ENCODE data around the gene GABRG1. TPM values are rescaled to one million over a fixed set of nuclear protein-coding genes. Genes with fewer than 3 reads are reported as not detected.

The GABRG1 gene
- total RNA-seq, 4 donors from 2014 or later, result 0.09 TPM; not detected in 3

DNA sequence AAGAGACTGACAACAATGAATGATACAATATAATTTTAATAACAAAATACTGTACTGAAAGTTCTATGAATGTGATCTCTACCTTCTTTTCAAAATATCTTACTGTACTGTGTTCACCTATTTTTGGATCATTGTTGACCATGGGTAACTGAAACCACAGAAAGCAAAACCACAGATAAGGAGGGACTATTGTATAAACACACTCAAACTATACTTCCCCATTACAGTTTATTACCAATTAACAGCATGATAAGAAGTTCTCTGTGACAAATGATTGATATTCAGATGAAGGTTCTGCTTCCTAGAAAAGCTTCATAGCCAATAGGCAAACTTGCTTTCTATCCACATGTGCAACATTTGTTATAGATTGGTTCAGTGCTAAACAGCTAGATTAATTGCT, 50.1 kb downstream of the GABRG1 start:
- ATAC-seq (ENCODE audit: low FRiP score) (no peak), DNase-seq (ENCODE audit: low spot score) (no peak)
- TF ChIP-seq, protein P1, sequence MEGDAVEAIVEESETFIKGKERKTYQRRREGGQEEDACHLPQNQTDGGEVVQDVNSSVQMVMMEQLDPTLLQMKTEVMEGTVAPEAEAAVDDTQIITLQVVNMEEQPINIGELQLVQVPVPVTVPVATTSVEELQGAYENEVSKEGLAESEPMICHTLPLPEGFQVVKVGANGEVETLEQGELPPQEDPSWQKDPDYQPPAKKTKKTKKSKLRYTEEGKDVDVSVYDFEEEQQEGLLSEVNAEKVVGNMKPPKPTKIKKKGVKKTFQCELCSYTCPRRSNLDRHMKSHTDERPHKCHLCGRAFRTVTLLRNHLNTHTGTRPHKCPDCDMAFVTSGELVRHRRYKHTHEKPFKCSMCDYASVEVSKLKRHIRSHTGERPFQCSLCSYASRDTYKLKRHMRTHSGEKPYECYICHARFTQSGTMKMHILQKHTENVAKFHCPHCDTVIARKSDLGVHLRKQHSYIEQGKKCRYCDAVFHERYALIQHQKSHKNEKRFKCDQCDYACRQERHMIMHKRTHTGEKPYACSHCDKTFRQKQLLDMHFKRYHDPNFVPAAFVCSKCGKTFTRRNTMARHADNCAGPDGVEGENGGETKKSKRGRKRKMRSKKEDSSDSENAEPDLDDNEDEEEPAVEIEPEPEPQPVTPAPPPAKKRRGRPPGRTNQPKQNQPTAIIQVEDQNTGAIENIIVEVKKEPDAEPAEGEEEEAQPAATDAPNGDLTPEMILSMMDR (IDR thresholded peaks at IDR 0.05), result no peak

DNA sequence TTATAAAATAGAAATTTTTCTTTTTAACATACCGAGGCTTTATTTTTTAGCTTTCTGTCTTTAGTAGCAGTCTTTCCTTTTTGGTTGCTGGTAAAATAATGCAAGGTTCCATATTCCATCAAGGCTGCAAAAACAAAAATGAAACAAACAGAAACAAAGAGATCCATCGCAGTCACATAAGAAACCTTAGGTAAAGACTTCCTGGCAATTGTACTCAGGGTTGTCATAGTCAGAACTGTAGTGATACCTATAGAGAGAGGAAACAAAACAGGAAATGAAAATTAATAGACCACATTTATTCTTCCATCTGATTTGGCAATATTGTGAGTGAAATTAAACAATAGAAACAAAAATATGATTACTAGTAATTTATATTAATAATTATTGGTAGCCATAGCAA, 72.5 kb downstream of the GABRG1 start:
- TF ChIP-seq, protein P1 (IDR thresholded peaks at IDR 0.05), result no peak
- DNase-seq (ENCODE audit: low spot score), result no peak

DNA sequence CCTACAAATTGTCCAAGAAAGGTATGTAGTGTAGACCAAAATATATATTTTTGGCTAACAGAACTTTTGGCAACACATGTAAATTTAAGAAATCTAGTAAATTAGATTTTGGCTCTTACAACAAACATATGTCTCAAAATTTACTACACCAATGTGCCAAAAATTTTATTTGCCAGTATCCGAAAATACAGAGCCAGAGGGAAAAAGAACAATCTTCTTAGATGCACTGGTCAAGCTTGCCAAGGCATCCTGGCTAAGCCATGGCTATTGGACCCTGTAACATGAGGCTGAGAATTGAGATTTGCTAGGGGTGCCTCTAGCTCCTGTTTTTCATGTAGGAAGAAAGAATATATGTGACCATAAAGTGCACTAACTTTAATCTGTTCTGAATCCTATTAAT, 91.8 kb downstream of the GABRG1 start:
- ATAC-seq (ENCODE audit: low FRiP score), result no peak
- no peak for DNase-seq (ENCODE audit: low spot score)
- TF ChIP-seq, protein P1 (IDR thresholded peaks at IDR 0.05), result no peak

More for the DNA sequence above, 72.5 kb downstream of the GABRG1 start:
- no peak for ATAC-seq (ENCODE audit: low FRiP score)

DNA sequence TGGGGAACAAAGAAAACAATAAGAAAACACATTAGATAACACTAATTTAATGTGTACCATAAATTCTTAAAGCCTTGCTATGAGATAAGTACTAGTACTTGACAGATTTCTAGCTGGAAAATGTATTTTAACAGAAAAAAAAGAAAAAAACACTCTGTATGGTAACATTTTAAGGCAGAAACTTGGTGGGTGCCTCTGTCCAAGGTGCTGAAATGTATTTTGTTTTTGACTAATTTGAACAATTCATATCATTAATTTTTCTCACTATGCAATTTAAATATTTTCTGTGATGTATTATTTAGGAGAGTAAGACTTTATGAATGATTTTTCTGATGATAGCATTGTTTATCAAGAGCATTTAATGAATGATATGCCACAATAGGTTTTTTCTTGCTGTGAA, 107.5 kb downstream of the GABRG1 start:
- TF ChIP-seq, protein P1 (IDR thresholded peaks at IDR 0.05), result no peak

DNA sequence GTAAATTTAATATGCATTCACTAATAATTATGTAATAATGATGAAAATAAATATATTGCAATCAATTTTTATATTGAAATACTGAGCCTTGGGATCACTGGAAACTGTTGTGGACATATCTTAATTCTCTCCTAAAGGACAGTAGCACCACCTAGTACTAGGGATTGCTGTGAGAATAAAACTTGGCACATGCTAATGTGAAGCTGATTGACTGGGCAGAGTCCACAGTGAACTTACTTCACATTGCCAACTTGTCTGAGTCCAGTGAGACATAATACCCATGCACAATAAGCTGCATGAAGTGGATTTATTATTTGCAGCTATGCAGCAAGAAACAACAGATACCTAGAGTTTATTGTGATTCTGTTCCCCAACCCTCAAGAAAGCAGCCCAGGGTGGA, 131.1 kb downstream of the GABRG1 start:
- no peak for DNase-seq (ENCODE audit: low spot score)
- TF ChIP-seq, protein P1 (IDR thresholded peaks at IDR 0.05), result no peak
- ATAC-seq (ENCODE audit: low FRiP score), result no peak

More for the DNA sequence above, 107.5 kb downstream of the GABRG1 start:
- DNase-seq (ENCODE audit: low spot score), result no peak
- no peak for ATAC-seq (ENCODE audit: low FRiP score)

DNA sequence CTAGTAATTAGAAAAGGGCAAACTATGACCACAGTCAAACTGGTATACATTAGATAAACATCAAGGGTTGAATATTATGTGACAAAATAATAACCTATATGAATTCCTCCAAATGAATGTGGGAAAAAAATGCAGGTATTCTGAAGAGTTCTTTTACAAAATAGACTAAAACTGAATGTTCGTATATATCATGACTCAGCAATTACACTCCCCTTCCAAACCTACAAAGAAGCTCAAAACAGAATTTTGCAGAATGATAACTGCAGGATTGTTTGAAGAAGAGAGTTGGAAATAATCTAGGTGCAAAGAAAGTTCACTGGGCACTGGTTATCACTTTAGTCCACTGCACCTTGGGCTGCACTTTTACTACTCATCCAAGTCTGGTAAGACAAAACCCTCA, 134.1 kb downstream of the GABRG1 start:
- ATAC-seq (ENCODE audit: low FRiP score), result no peak
- TF ChIP-seq, protein P1 (IDR thresholded peaks at IDR 0.05), result no peak
- no peak for DNase-seq (ENCODE audit: low spot score)

DNA sequence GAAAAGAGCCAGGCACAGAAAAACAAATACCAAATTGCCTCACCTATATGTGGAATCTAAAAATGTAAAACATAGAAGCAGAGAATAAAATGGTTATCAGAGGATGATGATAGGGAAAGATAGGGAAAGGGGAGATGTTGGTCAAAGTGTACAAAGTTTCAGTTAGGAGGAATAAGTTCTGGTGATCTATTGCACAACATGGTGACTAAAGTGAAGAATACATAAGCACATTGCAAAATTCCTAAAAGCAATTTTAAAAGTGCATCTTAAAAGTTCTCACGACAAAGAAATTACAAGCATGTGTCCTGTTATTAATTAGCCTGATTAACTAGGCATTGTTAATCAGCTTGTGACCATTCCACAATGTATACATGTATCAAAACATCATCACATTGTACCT, 136.0 kb downstream of the GABRG1 start:
- TF ChIP-seq, protein P1 (IDR thresholded peaks at IDR 0.05), result no peak
- DNase-seq (ENCODE audit: low spot score), result no peak
- ATAC-seq (ENCODE audit: low FRiP score), result no peak
